B cell (primary cell): Measurements from ENCODE around the gene CYP3A5. TPM values are rescaled to one million over a fixed set of nuclear protein-coding genes. Genes with fewer than 3 reads are reported as not detected.

Experiments used
- ATAC-seq: fragments of 200-7000 bp; cut with Tn5 transposase; one replicate; pipeline ENCODE4 v1.10.0; 2021; ENCODE audit warnings: low read depth, mild to moderate bottlenecking, moderate number of reproducible peaks, moderate library complexity
- CTCF ChIA-PET: fragments of 350-600 bp; sonication (Branson Sonifier 250); formaldehyde crosslinking; loops from one replicate; lab custom pipeline; 2021; ENCODE audit warnings: antibody characterized with exemption, inconsistent platforms; lab: Charles Lee
- POLR2A ChIA-PET: fragments of 350-600 bp; sonication (Branson Sonifier 250); formaldehyde crosslinking; loops from one replicate; lab custom pipeline; 2021; ENCODE audit warnings: antibody characterized with exemption; lab: Charles Lee
- DNase-seq: peaks from one replicate; pipeline ENCODE4 v3.0.0; 2013
- H2AFZ ChIP-seq: 2 replicates; pipeline ENCODE4 v1.6.1; 2012; ENCODE audit warnings: mild to moderate bottlenecking, low read depth, low read length; ENCODE audit not compliant: insufficient read depth, poor library complexity, severe bottlenecking
- H3K27ac ChIP-seq, 2 donors: 1 replicate in 1 of 2; 2 replicates in 1 of 2; pipeline ENCODE4 v1.5.1; 2012 to 2013; ENCODE audit warnings: low read length in 2 of 2, mild to moderate bottlenecking in 2 of 2, moderate library complexity in 1 of 2
- H3K27me3 ChIP-seq, 4 experiments: fragments of 200-600 bp in 1 of 4; sonication (generic) in 1 of 4; replicated peaks in 1 of 4; 1 replicate in 2 of 4; 2 replicates in 2 of 4; pipeline versions ENCODE4 v1.6.1 to v1.7.0; 2013 to 2016; ENCODE audit warnings: low read length in 3 of 4, mild to moderate bottlenecking in 2 of 4, mixed read lengths in 1 of 4, moderate library complexity in 1 of 4; ENCODE audit not compliant: insufficient read depth in 4 of 4, control insufficient read depth in 3 of 4; ENCODE audit errors: control extremely low read depth in 1 of 4
- H3K36me3 ChIP-seq, 2 experiments: replicated peaks in 1 of 2; 1 replicate in 1 of 2; 2 replicates in 1 of 2; pipeline versions ENCODE4 v1.6.1 to v1.7.1; 2013; ENCODE audit warnings: low read length in 1 of 2; ENCODE audit not compliant: insufficient read depth in 2 of 2, control insufficient read depth in 1 of 2; ENCODE audit errors: control extremely low read depth in 1 of 2, extremely low read depth in 1 of 2
- H3K4me1 ChIP-seq, 2 donors: fragments of 200-600 bp in 1 of 2; sonication (generic) in 1 of 2; 1 replicate in 1 of 2; 2 replicates in 1 of 2; pipeline versions ENCODE4 v1.5.1 to v1.6.1; 2013 to 2017; ENCODE audit warnings: low read length in 2 of 2; ENCODE audit not compliant: control insufficient read depth in 2 of 2, insufficient read depth in 2 of 2
- H3K4me2 ChIP-seq: replicated peaks from 2 replicates; pipeline ENCODE3; 2012; ENCODE audit warnings: mild to moderate bottlenecking, low read depth, low read length; ENCODE audit not compliant: poor library complexity, severe bottlenecking
- H3K4me3 ChIP-seq, 5 experiments: fragments of 200-600 bp in 1 of 5; sonication (generic) in 1 of 5; 1 replicate in 3 of 5; 2 replicates in 2 of 5; pipeline versions ENCODE4 v1.5.1 to v1.7.0; 2011 to 2016; ENCODE audit warnings: low read length in 4 of 5, mild to moderate bottlenecking in 4 of 5, low read depth in 2 of 5, control low read depth in 1 of 5, moderate library complexity in 1 of 5; ENCODE audit not compliant: insufficient read depth in 1 of 5; ENCODE audit errors: control extremely low read depth in 1 of 5, extremely low read depth in 1 of 5
- H3K79me2 ChIP-seq: fragments of 200-600 bp; sonication (generic); one replicate; pipeline ENCODE4 v1.6.0; 2016; ENCODE audit warnings: low read length; ENCODE audit not compliant: control insufficient read depth, insufficient read depth
- H3K9ac ChIP-seq: fragments of 200-600 bp; sonication (generic); 2 replicates; pipeline ENCODE4 v1.6.1; 2017; ENCODE audit warnings: mild to moderate bottlenecking, low read length, moderate library complexity
- H3K9me3 ChIP-seq, 3 donors: one replicate each; pipeline versions ENCODE4 v1.6.1 to v1.7.1; 2013; ENCODE audit warnings: low read length in 2 of 3; ENCODE audit not compliant: control insufficient read depth in 2 of 3, insufficient read depth in 1 of 3; ENCODE audit errors: control extremely low read depth in 1 of 3
- H4K20me1 ChIP-seq: 2 replicates; pipeline ENCODE4 v1.6.0; 2012; ENCODE audit warnings: mild to moderate bottlenecking, low read length; ENCODE audit not compliant: insufficient read depth, control insufficient read depth, poor library complexity, severe bottlenecking
- H3K27ac Mint-ChIP-seq: one replicate; pipeline ENCODE4 v1.8.0; 2021; ENCODE audit warnings: mixed read lengths
- H3K27me3 Mint-ChIP-seq: one replicate; pipeline ENCODE4 v1.8.0; 2021; ENCODE audit warnings: mixed read lengths
- H3K4me1 Mint-ChIP-seq: one replicate; pipeline ENCODE4 v1.8.0; 2021; ENCODE audit warnings: mixed read lengths
- H3K4me3 Mint-ChIP-seq: one replicate; pipeline ENCODE4 v1.8.0; 2021; ENCODE audit warnings: mixed read lengths
- H3K9me3 Mint-ChIP-seq: one replicate; pipeline ENCODE4 v1.8.0; 2022; ENCODE audit warnings: mixed read lengths; ENCODE audit not compliant: insufficient read depth
- EZH2 ChIP-seq: IDR thresholded peaks from 2 replicates; pipeline ENCODE4 v1.6.1; 2012; ENCODE audit warnings: borderline replicate concordance, low read depth, mild to moderate bottlenecking, moderate library complexity, low read length; ENCODE audit not compliant: insufficient read depth, poor library complexity, severe bottlenecking
- WGBS: methylation state at CpG from one replicate; pipeline ENCODE4 v1.1.5; 2013; ENCODE audit warnings: missing lambda C conversion rate; ENCODE audit not compliant: insufficient coverage; 5-methylcytosine and 5-hydroxymethylcytosine counted together
- intact Hi-C: fragments of 100-400 bp; cut with micrococcal nuclease; formaldehyde crosslinking; loops from one replicate; pipeline ENCODE4 v1.10.0; 2022
- polyA plus RNA-seq: library from polyadenylated mRNA; depleted of rRNA; stranded (reverse); fragments of >200 nt; gene quantifications from 2 replicates; pipeline ENCODE4 v1.2.3, GENCODE V29; 2012
- total RNA-seq, 2 donors: library from RNA; stranded (reverse); fragments of 120-200 nt in 1 of 2; gene quantifications; 1 replicate in 1 of 2; 2 replicates in 1 of 2; pipeline versions ENCODE4 v1.2.3 to v1.2.4, GENCODE V29; 2013 to 2022
- TF ChIP-seq, protein P1 (sequence below): fragments of 200-600 bp; IDR thresholded peaks from one replicate; pipeline ENCODE4 v1.8.0; 2022; ENCODE audit warnings: antibody characterized with exemption, mild to moderate bottlenecking

CYP3A5 gene
- total and polyA plus RNA-seq, 2 donors (not counting 1 experiment from before 2014, with no cell fraction given) = not detected

DNA sequence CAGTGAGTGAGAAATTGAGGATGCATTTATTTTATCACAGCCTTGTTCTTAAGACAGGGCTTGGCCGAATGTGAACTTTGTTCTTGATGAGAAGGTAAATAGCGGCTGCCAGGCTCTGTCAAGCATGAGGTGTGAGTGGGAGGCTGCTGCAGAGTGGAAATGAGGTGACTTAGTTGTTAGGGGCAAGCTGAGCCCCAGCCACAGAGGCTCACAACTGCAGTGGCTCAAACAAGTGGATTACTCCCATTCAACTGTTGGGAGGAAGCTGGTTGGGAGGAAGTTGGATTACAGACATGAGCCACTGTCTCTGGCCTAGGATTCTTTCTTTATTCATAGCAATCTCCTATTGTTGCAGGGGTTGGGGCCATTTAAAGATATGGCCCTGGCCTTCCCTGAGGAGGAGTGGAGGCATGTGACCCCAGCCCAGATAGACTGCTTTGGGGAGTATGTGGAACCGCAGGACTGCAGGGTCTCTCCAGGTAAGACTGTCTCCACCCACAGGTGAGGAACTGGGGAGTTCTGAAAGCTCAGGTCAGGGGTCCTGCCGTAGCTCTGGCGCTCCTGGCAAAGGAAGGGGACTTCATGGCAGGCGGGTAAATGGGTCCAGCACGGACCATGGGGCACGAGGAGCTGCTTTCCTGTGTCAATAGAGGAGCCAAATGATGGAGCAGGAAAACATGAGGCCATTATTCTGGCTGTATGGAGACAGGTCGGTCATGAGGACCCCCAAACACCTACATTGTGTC lies 55.9 kb downstream of the CYP3A5 start:
- no peaks in the 10 kb centered on the region for H3K9me3 Mint-ChIP-seq
- ATAC-seq (no peak), DNase-seq (no peak)
- TF ChIP-seq, protein P1, sequence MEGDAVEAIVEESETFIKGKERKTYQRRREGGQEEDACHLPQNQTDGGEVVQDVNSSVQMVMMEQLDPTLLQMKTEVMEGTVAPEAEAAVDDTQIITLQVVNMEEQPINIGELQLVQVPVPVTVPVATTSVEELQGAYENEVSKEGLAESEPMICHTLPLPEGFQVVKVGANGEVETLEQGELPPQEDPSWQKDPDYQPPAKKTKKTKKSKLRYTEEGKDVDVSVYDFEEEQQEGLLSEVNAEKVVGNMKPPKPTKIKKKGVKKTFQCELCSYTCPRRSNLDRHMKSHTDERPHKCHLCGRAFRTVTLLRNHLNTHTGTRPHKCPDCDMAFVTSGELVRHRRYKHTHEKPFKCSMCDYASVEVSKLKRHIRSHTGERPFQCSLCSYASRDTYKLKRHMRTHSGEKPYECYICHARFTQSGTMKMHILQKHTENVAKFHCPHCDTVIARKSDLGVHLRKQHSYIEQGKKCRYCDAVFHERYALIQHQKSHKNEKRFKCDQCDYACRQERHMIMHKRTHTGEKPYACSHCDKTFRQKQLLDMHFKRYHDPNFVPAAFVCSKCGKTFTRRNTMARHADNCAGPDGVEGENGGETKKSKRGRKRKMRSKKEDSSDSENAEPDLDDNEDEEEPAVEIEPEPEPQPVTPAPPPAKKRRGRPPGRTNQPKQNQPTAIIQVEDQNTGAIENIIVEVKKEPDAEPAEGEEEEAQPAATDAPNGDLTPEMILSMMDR = no peak
- TF ChIP-seq EZH2 = no peak
- Histone ChIP-seq H4K20me1 (peaks cover 32% of the 10 kb centered on the region), H2AFZ (no peak overlapping the region), H3K27ac (no peak overlapping the region), H3K27me3 (no peaks in the 10 kb centered on the region), H3K4me3 (no peak overlapping the region), H3K79me2 (peaks cover 38% of the 10 kb centered on the region), H3K9ac (no peak overlapping the region), H3K4me2 (no peak overlapping the region), H3K9me3 (no peaks in the 10 kb centered on the region), H3K36me3 (peaks cover 3 to 87% of the 10 kb centered on the region in 2 experiments), H3K4me1 (no peaks in the 10 kb centered on the region)
- WGBS = 91% methylated on average over 9 of the region's 9 CpGs
- POLR2A ChIA-PET = no interaction called here
- no peak overlapping the region for H3K4me3 Mint-ChIP-seq
- intact Hi-C loops = no loop called here
- H3K27me3 Mint-ChIP-seq = no peaks in the 10 kb centered on the region
- CTCF ChIA-PET = no interaction called here
- H3K27ac Mint-ChIP-seq = no peak overlapping the region
- peaks cover 5% of the 10 kb centered on the region for H3K4me1 Mint-ChIP-seq

DNA sequence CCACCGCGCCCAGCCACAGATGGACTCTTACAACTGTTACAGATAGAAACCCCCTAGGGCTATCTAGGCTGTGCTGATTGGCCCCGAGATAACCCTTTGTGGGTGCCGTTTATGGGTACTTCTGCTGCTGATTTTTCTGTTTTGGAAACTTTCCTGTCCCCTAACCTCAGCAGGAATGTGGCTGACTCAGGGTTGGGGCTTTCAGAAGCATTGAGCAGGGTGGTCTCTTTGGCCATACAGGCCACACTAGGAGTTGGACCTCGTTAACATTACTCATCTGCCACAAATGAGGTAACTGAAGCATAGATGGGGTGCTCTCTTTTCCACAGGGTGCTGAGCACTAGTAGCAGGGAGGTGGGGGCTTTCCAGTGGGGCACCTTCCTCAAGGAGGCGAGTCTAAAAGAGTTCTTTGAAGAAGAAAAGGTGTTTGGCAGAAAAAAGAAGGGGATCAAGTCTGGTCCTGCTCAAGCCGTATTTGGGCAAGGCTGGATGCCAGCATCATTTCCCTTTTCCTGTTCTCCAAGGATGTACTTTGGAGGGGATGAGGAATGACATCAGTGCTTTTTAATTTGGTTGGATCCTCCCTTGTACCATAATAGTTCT lies 56.6 kb downstream of the CYP3A5 start:
- Histone ChIP-seq H4K20me1 (peaks cover 32% of the 10 kb centered on the region), H3K4me2 (no peak overlapping the region), H3K4me3 (no peak overlapping the region), H3K27ac (no peak overlapping the region), H3K27me3 (no peaks in the 10 kb centered on the region), H2AFZ (no peak overlapping the region), H3K36me3 (peaks cover 3 to 84% of the 10 kb centered on the region in 2 experiments), H3K9me3 (no peaks in the 10 kb centered on the region), H3K79me2 (peaks cover 42% of the 10 kb centered on the region), H3K9ac (no peak overlapping the region), H3K4me1 (peaks cover 0 to under 1% of the 10 kb centered on the region in 2 donors)
- 84% methylated on average over 7 of the region's 7 CpGs for WGBS
- peaks cover 10% of the 10 kb centered on the region for H3K4me1 Mint-ChIP-seq
- no peaks in the 10 kb centered on the region for H3K27me3 Mint-ChIP-seq
- ATAC-seq (no peak), DNase-seq (no peak)
- TF ChIP-seq EZH2 = no peak
- TF ChIP-seq, protein P1 = no peak
- no peak overlapping the region for H3K4me3 Mint-ChIP-seq
- H3K27ac Mint-ChIP-seq = no peak overlapping the region
- H3K9me3 Mint-ChIP-seq = no peaks in the 10 kb centered on the region
- POLR2A ChIA-PET = no interaction called here
- CTCF ChIA-PET = no interaction called here
- intact Hi-C loops = no loop called here
